Astrocyte (in vitro differentiated cells and primary cell): Measurements from ENCODE around the gene NR2F1. TPM values are rescaled to one million over a fixed set of nuclear protein-coding genes. Genes with fewer than 3 reads are reported as not detected.
A peak's percentile ranks its signal among the peaks of the same experiment; 100 is the strongest.

Experiments used
- DNase-seq: peaks from one replicate; pipeline ENCODE4 v3.0.0-alpha.2; 2010; ENCODE audit warnings: low read depth
- FAIRE-seq: peaks from 2 replicates; lab custom pipeline; 2011; peaks lifted over from hg19 to GRCh38; lab: Jason Lieb, UNC
- H2AFZ ChIP-seq: 2 replicates; pipeline ENCODE4 v1.6.0; 2012; ENCODE audit warnings: low read depth, low read length, inconsistent platforms
- H3K27ac ChIP-seq: 2 replicates; pipeline ENCODE4 v1.5.1; 2011; ENCODE audit warnings: low read depth, low read length, inconsistent platforms
- H3K27me3 ChIP-seq: 2 replicates; pipeline ENCODE4 v1.6.0; 2011; ENCODE audit warnings: low read length, inconsistent platforms; ENCODE audit not compliant: insufficient read depth
- H3K36me3 ChIP-seq: 2 replicates; pipeline ENCODE4 v1.5.1; 2011; ENCODE audit warnings: low read length, inconsistent platforms; ENCODE audit not compliant: insufficient read depth
- H3K4me1 ChIP-seq: 2 replicates; pipeline ENCODE4 v1.5.1; 2011; ENCODE audit warnings: low read length, inconsistent platforms; ENCODE audit not compliant: insufficient read depth
- H3K4me2 ChIP-seq: 2 replicates; pipeline ENCODE4 v1.6.0; 2012; ENCODE audit warnings: low read length, inconsistent platforms
- H3K4me3 ChIP-seq: 2 replicates; pipeline ENCODE4 v1.5.1; 2011; ENCODE audit warnings: low read depth, mild to moderate bottlenecking, low read length, inconsistent platforms; ENCODE audit not compliant: insufficient read depth
- H3K79me2 ChIP-seq: 2 replicates; pipeline ENCODE4 v1.6.0; 2012; ENCODE audit warnings: mild to moderate bottlenecking, low read length, inconsistent platforms; ENCODE audit not compliant: insufficient read depth
- H3K9ac ChIP-seq: 2 replicates; pipeline ENCODE4 v1.6.0; 2012; ENCODE audit warnings: mild to moderate bottlenecking, low read length, inconsistent platforms
- H3K9me3 ChIP-seq: 2 replicates; pipeline ENCODE4 v1.5.1; 2012; ENCODE audit warnings: low read depth, mild to moderate bottlenecking, low read length, inconsistent platforms; ENCODE audit not compliant: insufficient read depth
- H4K20me1 ChIP-seq: 2 replicates; pipeline ENCODE4 v1.6.0; 2012; ENCODE audit warnings: low read length, inconsistent platforms; ENCODE audit not compliant: insufficient read depth
- H3K27ac Mint-ChIP-seq: one replicate; pipeline ENCODE4 v1.8.0; 2021; ENCODE audit warnings: mild to moderate bottlenecking, mixed read lengths; ENCODE audit not compliant: unreplicated experiment
- H3K27me3 Mint-ChIP-seq: one replicate; pipeline ENCODE4 v1.8.0; 2021; ENCODE audit warnings: low read depth, mixed read lengths; ENCODE audit not compliant: unreplicated experiment
- H3K36me3 Mint-ChIP-seq: one replicate; pipeline ENCODE4 v1.8.0; 2021; ENCODE audit warnings: low read depth, mixed read lengths; ENCODE audit not compliant: unreplicated experiment
- H3K4me1 Mint-ChIP-seq: one replicate; pipeline ENCODE4 v1.8.0; 2021; ENCODE audit warnings: low read depth, mixed read lengths; ENCODE audit not compliant: unreplicated experiment
- H3K4me3 Mint-ChIP-seq: one replicate; pipeline ENCODE4 v1.8.0; 2021; ENCODE audit warnings: mild to moderate bottlenecking, moderate library complexity, mixed read lengths; ENCODE audit not compliant: unreplicated experiment
- H3K9me3 Mint-ChIP-seq: one replicate; pipeline ENCODE4 v1.8.0; 2021; ENCODE audit warnings: mild to moderate bottlenecking, mixed read lengths; ENCODE audit not compliant: unreplicated experiment
- CTCF ChIP-seq: IDR thresholded peaks from 2 replicates; pipeline ENCODE4 v1.5.1; 2011; ENCODE audit warnings: low read depth, mild to moderate bottlenecking, inconsistent platforms, low read length, moderate library complexity; ENCODE audit not compliant: insufficient read depth
- EZH2 ChIP-seq: IDR thresholded peaks from 2 replicates; pipeline ENCODE4 v1.6.1; 2012; ENCODE audit warnings: mild to moderate bottlenecking, low read length, inconsistent platforms; ENCODE audit not compliant: insufficient read depth
- total RNA-seq: library from RNA; stranded (reverse); gene quantifications from 2 replicates; pipeline ENCODE4 v1.2.1, GENCODE V29; 2021

Gene NR2F1
- total RNA-seq, 1 donor from 2014 or later: 4.3 TPM

- H3K27ac Mint-ChIP-seq: no peak overlapping the region
- Histone ChIP-seq H3K4me3 (no peak overlapping the region), H3K9me3 (no peaks in the 10 kb centered on the region), H2AFZ (no peak overlapping the region), H4K20me1 (peaks cover 4% of the 10 kb centered on the region), H3K27me3 (no peaks in the 10 kb centered on the region), H3K9ac (no peak overlapping the region), H3K79me2 (peaks cover 100% of the 10 kb centered on the region), H3K36me3 (no peaks in the 10 kb centered on the region), H3K4me1 (peaks cover 27% of the 10 kb centered on the region), H3K4me2 (peak overlapping the region; percentile 85), H3K27ac (no peak overlapping the region)
- peaks cover 3% of the 10 kb centered on the region for H3K4me1 Mint-ChIP-seq
- peaks cover 2% of the 10 kb centered on the region for H3K36me3 Mint-ChIP-seq
- DNase-seq: no peak
- FAIRE-seq: no peak
- peaks cover 78% of the 10 kb centered on the region for H3K27me3 Mint-ChIP-seq
- TF ChIP-seq EZH2 (no peak), CTCF (no peak)
- peaks cover 6% of the 10 kb centered on the region for H3K9me3 Mint-ChIP-seq
- H3K4me3 Mint-ChIP-seq: no peak overlapping the region
These were observed 11.7 kb upstream of the NR2F1 start for GRCh38 chr5:93571114-93571949.

GRCh38 chr5:93572101-93572607 lies 10.9 kb upstream of the NR2F1 start:
- Mint-ChIP-seq H3K27me3 (peaks cover 84% of the 10 kb centered on the region), H3K4me3 (peak overlapping the region; percentile 73), H3K36me3 (peaks cover 2% of the 10 kb centered on the region), H3K27ac (no peak overlapping the region), H3K9me3 (peaks cover 6% of the 10 kb centered on the region), H3K4me1 (peaks cover 3% of the 10 kb centered on the region)
- H2AFZ ChIP-seq: peak overlapping the region; percentile 69
- DNase-seq: no peak
- peak overlapping the region; percentile 50 for H3K4me3 ChIP-seq
- H3K36me3 ChIP-seq: no peaks in the 10 kb centered on the region
- H3K79me2 ChIP-seq: peaks cover 100% of the 10 kb centered on the region
- H3K27me3 ChIP-seq: no peaks in the 10 kb centered on the region
- H4K20me1 ChIP-seq: peaks cover 4% of the 10 kb centered on the region
- TF ChIP-seq EZH2: no peak
- TF ChIP-seq CTCF: no peak
- no peak for FAIRE-seq
- peak overlapping the region; percentile 21 for H3K27ac ChIP-seq
- H3K4me1 ChIP-seq: peaks cover 30% of the 10 kb centered on the region
- H3K9ac ChIP-seq: peak overlapping the region; percentile 70
- H3K4me2 ChIP-seq: peak overlapping the region; percentile 85
- H3K9me3 ChIP-seq: no peaks in the 10 kb centered on the region
